GM15510 (cell line): ENCODE results near the gene PALM.

Experiments
- POLR2A ChIP-seq: IDR thresholded peaks from 3 replicates; pipeline ENCODE4 v1.6.1; 2011; ENCODE audit warnings: borderline replicate concordance; ENCODE audit not compliant: insufficient read length; ENCODE audit errors: extremely low read depth

PALM gene

DNA sequence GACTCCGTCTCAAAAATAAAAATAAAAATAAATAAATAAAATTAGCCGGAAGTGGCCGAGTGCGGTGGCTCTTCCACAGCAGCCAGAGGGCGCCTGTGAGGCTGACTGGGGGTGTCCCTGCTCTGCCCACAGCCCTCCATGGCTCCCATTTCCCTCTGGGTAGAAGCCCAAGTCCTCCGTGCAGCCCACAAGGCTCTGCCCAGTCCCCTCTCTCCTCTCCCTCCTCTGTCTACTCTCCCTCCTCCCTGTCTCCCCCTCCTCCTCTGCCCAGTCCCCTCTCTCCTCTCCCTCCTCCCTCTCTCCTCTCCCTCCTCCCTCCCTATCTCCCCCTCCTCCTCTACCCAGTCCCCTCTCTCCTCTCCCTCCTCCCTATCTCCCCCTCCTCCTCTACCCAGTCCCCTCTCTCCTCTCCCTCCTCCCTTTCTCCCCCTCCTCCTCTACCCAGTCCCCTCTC is 62.6 kb downstream of the PALM start:
- TF ChIP-seq POLR2A: no peak

DNA sequence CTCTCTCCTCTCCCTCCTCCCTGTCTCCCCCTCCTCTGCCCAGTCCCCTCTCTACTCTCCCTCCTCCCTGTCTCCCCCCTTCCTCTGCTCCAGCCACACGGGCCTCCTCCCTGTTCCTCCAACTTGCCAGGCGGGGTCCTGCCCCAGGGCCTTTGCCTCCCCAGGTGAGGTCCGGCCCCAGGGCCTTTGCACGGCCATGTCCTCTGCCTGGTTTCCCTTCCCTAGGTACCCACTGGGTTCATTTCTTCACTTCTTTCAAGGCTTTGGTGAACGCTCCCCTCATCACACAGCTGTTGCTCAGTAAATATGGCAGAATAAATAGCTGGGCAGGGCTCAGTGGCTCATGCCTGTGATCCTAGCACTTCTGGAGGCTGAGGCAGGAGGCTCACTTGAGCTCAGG is 63.3 kb downstream of the PALM start:
- no peak for TF ChIP-seq POLR2A

- no peak for TF ChIP-seq POLR2A
Observed at GRCh38 chr19:772730-773436, 64.1 kb downstream of the PALM start.

- no peak for TF ChIP-seq POLR2A
Observed at GRCh38 chr19:776549-776948, 67.8 kb downstream of the PALM start.

GRCh38 chr19:778910-779653 is 70.3 kb downstream of the PALM start:
- TF ChIP-seq POLR2A: no peak

DNA sequence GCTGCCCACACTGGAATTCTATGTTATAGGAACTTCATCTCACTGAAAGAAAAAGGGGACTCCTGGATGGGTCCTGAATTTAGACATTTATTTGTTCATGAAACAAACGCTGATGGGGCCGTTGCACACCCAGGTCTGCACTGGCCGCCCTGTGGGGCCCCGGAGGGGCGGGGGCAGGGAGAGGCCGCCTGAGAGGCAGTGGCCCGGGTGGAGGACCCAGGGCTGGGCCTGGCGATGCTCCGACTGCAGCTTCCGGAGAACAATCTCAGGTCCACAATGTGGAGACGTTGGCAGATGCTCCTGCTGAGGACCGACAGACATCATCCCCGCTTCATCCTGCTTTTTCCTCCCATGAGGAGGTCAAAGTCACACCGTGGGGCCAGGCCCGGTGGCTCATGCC is 72.2 kb downstream of the PALM start:
- TF ChIP-seq POLR2A: no peak

DNA sequence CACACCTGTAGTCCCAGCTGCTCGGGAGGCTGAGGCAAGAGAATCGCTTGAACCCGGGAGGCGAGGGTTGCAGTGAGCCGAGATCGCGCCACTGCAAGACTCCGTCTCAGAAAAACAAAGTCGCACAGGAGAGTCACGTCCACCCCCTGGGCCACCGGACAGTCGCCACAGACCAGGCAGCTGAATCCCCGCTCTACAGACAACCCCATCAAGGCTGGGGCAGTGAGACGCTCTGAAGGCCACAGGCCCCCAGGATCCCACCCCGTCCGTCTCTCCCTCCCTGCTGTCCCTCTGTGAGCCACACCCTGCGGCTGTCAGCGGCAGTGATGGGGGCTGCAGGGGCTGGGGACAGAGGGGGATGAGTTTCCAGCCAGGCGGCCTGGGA is 73.1 kb downstream of the PALM start:
- TF ChIP-seq POLR2A: no peak

GRCh38 chr19:782185-782877 is 73.6 kb downstream of the PALM start:
- no peak for TF ChIP-seq POLR2A

DNA sequence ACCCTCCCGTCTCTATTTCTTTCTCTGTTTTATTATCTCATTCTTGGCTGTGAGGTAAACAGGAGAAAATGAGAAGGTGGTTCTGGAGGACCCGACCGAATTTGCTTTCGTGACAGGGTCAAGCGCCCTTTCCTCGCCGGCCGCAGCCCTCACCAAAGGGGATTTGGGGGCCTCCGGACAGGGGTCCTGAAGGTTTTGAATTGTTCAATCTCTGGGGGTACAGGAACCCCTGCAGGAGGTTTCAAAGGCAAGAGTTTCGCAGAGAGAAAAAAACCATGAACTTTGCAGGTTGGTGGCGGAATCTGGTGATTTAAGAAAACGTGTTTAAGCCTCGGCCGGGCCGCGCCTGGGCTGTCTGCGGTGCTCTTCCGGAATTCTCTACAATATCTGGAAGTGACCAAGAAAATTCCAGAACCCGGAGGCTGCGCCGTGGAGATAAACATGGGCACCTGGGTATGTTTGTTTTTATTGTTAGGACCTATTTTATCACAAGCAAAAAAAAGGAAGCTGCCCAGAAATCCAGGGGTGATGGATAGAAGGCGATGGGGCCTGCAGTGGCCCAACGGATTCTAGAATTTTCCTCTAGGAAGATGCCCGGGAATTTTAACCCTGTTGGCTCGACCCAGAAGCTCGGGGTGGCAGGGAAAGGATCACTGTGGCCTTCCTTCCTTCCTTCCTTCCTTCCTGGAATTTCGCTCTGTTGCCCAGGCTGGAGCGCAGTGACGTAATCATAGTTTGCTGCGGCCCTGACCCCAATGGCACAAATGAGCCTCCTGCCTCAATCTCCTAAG is 74.3 kb downstream of the PALM start:
- no peak for TF ChIP-seq POLR2A

DNA sequence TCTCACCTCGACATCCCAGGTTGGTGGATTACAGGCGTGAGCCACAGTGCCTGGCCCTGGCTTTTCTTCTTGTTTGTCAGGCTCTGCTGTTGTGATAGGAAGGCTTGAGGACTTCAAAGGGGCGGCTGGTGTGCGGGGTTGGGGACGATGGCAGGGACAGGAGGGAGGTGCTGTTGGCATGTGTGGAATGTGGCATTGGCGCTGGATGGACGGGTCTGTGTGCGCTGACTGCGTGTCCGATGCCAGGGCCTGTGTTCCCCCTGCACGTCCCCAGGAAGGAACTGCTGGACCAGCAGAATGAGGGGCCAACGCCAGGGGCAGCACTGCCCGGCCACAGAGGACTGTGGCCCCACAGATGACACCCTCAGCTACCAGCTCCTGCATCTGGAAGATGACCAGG is 75.8 kb downstream of the PALM start:
- TF ChIP-seq POLR2A: no peak

GRCh38 chr19:787536-787935 is 78.8 kb downstream of the PALM start:
- no peak for TF ChIP-seq POLR2A

DNA sequence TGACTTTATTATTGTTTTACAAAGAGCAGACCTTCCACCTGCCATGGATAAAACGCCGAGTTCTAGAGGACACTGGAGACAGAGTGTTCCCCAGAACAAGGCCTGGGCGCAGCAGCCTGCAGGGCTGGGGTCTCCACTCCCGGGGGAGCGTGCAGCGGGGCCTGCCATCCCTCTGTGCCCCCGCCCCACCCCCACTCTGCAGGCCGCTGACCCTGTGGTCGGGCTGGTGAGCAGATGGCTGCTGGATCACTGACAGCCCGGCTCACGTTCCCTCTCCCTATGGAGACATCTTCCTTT is 79.9 kb downstream of the PALM start:
- TF ChIP-seq POLR2A: no peak

DNA sequence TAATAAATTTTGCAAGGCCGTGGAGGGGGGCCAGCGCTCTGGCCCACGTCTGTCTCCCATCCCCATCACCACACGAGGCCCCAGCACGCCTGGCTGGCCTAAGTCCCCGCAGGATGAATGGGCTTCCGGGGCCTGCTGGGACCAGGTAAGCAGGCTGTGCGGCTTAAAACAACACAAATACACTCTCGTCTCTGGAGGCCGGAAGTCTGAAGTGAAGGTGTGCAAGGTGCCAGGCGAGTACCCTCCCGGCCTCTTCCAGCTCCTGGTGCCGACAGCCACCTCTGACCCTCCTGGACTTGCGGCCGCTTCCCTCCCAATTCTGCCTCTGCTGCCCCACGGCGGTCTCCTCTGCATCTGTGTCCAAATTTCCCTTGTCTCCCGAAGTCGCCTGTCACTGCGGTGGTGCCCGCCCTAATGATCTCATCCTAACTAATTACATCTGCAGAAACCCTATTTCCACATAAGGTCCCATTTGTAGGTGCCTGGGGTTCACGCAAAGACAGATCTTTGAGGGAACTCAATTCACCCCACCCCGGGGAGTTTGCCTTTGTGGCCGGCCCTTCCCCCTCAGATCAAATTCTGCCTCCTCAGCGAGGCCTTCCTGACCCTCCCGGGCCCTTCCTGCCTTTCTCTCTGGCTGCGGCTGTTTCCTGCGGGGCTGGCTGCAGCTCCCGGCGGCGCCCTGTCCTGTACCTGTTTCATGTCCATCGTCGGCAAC is 80.4 kb downstream of the PALM start:
- TF ChIP-seq POLR2A: no peak

- TF ChIP-seq POLR2A: no peak
Observed at GRCh38 chr19:789701-790060, 80.9 kb downstream of the PALM start.
